GM12892 (cell line): ENCODE measurements around the gene TMEM167A.

ENCODE experiments used
- POLR2A ChIP-seq: IDR thresholded peaks from 2 replicates; pipeline ENCODE4 v1.6.1; 2011; ENCODE audit warnings: low read depth, low read length, control low read depth
- POLR2AphosphoS5 ChIP-seq: IDR thresholded peaks from 2 replicates; pipeline ENCODE4 v1.6.1; 2011; ENCODE audit warnings: low read depth, low read length, control low read depth
- TAF1 ChIP-seq: IDR thresholded peaks from 2 replicates; pipeline ENCODE4 v1.6.1; 2011; ENCODE audit warnings: low read depth, mild to moderate bottlenecking, control low read depth, low read length, borderline replicate concordance

DNA sequence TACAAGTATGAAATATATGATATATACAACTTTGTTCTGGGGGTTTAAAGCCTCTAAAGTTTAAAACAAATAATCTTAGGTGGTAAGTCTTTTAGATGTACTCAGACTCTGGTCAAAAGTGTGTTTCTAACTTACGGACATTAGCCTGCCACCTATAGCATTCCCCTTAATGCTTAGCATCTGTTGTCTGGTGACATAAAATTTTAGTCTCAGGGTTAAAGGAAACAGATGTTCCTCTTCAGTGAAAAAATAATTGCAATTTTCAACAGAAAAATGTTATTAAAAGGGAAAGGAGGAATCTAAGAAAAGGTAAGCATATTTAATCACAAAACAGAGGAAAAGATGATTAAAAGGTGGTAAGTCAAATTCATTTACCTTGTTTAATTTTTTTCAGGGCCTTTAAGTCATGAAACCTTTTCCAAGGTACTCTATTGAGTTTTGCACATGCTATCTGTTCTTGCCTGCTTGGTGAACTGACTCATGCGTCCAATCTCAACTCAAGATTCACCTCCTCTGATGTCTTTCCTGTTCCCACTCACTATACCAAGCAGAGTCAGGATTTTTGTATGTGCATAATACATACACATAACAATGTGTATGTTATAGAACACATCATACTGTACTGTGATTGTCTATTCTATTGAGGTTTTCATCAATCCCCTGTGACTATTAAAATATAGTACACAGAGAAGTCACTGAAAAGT is 7.9 kb downstream of the TMEM167A start:
- TF ChIP-seq POLR2AphosphoS5 (no peak), POLR2A (no peak), TAF1 (no peak)
